Measurements from ENCODE around the gene EHF. TPM values are rescaled to one million over a fixed set of nuclear protein-coding genes. Genes with fewer than 3 reads are reported as not detected.

Gene EHF
- total RNA-seq, 2 donors from 2014 or later: 289 to 316 TPM

DNA sequence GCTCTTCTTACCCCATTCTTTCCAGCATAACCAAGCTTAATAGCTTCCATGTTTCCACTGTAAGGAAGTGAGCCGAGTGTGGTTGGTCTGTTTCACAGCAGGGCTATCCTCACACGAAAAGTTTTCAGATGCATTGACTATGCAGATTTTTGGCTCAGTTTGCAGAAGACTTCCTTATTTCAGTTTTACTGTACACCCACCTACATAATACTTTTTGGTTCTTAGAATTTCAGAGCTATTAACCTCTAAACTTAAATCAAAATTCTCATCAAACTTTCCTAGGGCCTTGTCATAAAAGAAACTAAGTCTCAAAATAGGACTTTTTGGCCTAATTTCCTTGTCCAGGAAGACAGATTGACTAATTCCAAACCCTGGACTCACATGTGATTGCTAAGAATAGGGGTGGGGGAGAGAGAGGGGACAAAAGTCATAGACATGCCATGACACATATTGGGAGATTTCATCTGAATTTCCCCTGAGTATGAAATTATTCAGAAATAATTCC is 7.3 kb upstream of the EHF start:
- TF ChIP-seq, protein P1, sequence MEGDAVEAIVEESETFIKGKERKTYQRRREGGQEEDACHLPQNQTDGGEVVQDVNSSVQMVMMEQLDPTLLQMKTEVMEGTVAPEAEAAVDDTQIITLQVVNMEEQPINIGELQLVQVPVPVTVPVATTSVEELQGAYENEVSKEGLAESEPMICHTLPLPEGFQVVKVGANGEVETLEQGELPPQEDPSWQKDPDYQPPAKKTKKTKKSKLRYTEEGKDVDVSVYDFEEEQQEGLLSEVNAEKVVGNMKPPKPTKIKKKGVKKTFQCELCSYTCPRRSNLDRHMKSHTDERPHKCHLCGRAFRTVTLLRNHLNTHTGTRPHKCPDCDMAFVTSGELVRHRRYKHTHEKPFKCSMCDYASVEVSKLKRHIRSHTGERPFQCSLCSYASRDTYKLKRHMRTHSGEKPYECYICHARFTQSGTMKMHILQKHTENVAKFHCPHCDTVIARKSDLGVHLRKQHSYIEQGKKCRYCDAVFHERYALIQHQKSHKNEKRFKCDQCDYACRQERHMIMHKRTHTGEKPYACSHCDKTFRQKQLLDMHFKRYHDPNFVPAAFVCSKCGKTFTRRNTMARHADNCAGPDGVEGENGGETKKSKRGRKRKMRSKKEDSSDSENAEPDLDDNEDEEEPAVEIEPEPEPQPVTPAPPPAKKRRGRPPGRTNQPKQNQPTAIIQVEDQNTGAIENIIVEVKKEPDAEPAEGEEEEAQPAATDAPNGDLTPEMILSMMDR (IDR thresholded peaks at IDR 0.05): no peak
- no peak overlapping the region for H3K4me3 ChIP-seq
- intact Hi-C loops (cut with DNase I): no loop called here
- no peak overlapping the region for H3K27ac ChIP-seq
- H3K36me3 ChIP-seq: no peaks in the 10 kb centered on the region
- no peak overlapping the region for H3K9ac ChIP-seq (ENCODE audit: low read depth in 2 of 2, low read length in 2 of 2)
- DNase-seq: peak; percentile 4
- no peaks in the 10 kb centered on the region for H3K27me3 ChIP-seq
- no peaks in the 10 kb centered on the region for H3K4me1 ChIP-seq
- H3K9me3 ChIP-seq: no peaks in the 10 kb centered on the region

DNA sequence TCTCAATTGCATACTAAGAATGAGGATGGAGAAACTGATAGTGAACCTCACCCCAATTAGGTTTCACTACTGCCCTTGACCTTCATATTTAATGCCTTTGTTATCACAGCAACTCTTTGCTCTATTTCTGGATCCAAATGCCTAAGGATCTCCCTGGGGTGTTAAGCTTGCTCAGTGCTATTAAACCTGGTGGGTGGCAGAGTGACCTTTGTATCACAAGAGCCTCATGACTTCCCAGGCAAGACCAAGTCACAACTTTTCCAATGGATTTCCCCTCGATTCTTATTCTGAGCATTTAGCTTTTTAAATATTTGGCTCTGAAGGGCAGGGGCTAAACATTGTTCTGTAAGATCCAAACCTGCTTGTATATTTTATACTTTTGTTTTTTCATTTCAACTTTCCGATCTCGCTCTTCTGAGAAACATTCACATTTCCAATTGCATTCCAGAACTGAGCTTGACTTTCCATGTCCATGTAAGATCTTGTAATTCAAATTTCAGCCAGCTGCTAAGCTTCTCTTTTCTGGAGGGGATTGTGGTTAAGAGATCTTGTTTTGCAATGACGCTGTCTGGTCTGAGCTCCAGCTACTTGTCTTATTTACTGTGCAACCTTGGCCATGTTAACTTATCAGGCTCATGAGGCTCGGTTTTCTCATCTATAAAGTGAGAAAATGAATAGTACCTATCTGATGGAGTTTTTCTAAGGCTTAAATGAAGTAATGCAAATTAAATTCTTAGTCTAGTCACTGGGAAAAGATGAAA is 6.4 kb upstream of the EHF start:
- no peaks in the 10 kb centered on the region for H3K36me3 ChIP-seq
- no peaks in the 10 kb centered on the region for H3K9me3 ChIP-seq
- H3K27ac ChIP-seq: no peak overlapping the region
- H3K27me3 ChIP-seq: no peaks in the 10 kb centered on the region
- intact Hi-C loops (cut with DNase I): no loop called here
- no peaks in the 10 kb centered on the region for H3K4me1 ChIP-seq
- TF ChIP-seq, protein P1 (IDR thresholded peaks at IDR 0.05): no peak
- H3K9ac ChIP-seq (ENCODE audit: low read depth in 2 of 2, low read length in 2 of 2): no peak overlapping the region
- peak; percentile 16 for DNase-seq
- H3K4me3 ChIP-seq: no peak overlapping the region

DNA sequence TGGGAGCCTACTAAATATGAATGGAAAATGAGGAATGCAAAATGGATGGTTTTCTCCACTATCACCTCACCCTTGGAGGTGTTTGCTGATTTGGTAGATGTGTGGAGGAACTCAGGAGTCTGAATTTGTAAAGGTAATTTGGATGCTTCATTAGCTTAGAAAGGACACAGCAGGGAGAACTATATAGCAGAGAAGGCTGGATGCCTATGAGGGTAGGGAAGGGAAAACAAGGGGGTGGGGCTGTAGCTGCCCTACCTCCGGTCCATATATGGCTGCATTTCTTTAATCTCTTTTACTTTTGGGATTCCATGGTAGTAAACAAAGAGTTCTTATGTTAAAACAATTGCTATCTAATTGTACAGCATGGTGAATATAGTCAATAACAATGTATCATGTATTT is 4.8 kb upstream of the EHF start:
- no peaks in the 10 kb centered on the region for H3K4me1 ChIP-seq
- intact Hi-C loops (cut with DNase I): no loop called here

DNA sequence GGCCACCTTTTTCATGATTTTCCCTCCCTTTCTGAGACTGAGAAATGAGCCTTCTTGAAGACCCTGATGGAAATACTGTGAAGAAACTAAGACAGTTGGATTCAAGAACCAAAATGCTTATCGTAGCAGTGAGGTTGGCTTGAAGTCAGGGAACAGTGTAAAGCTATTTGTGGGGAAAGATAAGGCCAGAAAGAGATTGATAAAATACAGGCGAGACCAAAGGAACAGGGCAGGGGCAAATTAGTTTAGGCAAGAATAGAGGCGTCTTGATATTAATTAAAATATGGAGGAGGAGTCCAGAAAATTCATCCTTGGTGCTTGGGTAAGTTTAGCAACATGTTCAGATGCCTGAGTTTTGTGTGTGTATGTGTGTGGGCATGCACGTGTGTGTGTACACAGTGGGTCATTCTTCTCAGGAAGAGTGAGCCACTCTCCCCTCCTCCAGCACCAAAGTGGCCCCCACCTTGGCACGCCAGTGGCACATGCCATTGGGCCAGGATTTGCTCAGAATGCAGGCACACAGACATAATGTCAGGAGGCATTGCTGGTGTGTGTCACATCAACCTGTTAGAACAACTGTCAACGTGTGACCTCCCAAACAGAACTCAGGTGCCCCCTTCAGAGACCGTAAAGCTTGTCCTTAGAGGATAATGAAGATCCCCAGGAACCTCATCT is 3.9 kb upstream of the EHF start:
- Histone ChIP-seq H3K36me3 (no peaks in the 10 kb centered on the region), H3K4me3 (no peak overlapping the region), H3K9ac (ENCODE audit: low read depth in 2 of 2, low read length in 2 of 2) (no peak overlapping the region), H3K27me3 (no peaks in the 10 kb centered on the region), H3K9me3 (no peaks in the 10 kb centered on the region), H3K27ac (no peak overlapping the region), H3K4me1 (no peaks in the 10 kb centered on the region)
- intact Hi-C loops (cut with DNase I): no loop called here
- TF ChIP-seq, protein P1 (IDR thresholded peaks at IDR 0.05): no peak
- no peak for DNase-seq

More for the DNA sequence above, 4.8 kb upstream of the EHF start:
- DNase-seq: peak; percentile 12
- Histone ChIP-seq H3K36me3 (no peaks in the 10 kb centered on the region), H3K4me3 (no peak overlapping the region), H3K9me3 (no peaks in the 10 kb centered on the region), H3K27me3 (no peaks in the 10 kb centered on the region), H3K9ac (ENCODE audit: low read depth in 2 of 2, low read length in 2 of 2) (no peak overlapping the region), H3K27ac (no peak overlapping the region)
- TF ChIP-seq, protein P1 (IDR thresholded peaks at IDR 0.05): no peak

DNA sequence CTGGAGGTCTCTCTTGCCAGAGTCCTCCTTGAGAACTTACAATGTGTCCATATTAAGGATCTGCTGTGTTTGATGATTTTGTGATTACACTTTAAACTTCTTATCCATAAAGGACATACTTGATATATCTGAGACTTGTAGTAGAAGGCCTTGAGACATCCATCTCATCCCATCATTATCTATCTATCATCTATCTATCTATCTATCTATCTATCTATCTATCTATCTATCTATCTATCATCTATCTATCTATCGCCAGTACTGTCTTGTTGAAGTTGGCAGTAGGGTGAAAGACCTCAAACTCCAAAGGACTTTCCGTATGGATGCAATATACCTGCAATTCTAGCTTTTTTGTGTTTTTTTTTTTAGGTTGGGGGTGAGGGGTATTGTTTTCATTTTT is 2.5 kb upstream of the EHF start:
- no peaks in the 10 kb centered on the region for H3K36me3 ChIP-seq

More for the DNA sequence above, 2.5 kb upstream of the EHF start:
- intact Hi-C loops (cut with DNase I): no loop called here
- Histone ChIP-seq H3K4me3 (no peak overlapping the region), H3K27ac (no peak overlapping the region), H3K4me1 (no peaks in the 10 kb centered on the region), H3K27me3 (no peaks in the 10 kb centered on the region), H3K9ac (ENCODE audit: low read depth in 2 of 2, low read length in 2 of 2) (no peak overlapping the region), H3K9me3 (no peaks in the 10 kb centered on the region)
- DNase-seq: no peak
- TF ChIP-seq, protein P1 (IDR thresholded peaks at IDR 0.05): no peak
